Measurements from ENCODE around the gene HLA-F. TPM values are rescaled to one million over a fixed set of nuclear protein-coding genes. Genes with fewer than 3 reads are reported as not detected.

HLA-F gene
- total RNA-seq, 1 experiment from 2014 or later, result 2.4 TPM

DNA sequence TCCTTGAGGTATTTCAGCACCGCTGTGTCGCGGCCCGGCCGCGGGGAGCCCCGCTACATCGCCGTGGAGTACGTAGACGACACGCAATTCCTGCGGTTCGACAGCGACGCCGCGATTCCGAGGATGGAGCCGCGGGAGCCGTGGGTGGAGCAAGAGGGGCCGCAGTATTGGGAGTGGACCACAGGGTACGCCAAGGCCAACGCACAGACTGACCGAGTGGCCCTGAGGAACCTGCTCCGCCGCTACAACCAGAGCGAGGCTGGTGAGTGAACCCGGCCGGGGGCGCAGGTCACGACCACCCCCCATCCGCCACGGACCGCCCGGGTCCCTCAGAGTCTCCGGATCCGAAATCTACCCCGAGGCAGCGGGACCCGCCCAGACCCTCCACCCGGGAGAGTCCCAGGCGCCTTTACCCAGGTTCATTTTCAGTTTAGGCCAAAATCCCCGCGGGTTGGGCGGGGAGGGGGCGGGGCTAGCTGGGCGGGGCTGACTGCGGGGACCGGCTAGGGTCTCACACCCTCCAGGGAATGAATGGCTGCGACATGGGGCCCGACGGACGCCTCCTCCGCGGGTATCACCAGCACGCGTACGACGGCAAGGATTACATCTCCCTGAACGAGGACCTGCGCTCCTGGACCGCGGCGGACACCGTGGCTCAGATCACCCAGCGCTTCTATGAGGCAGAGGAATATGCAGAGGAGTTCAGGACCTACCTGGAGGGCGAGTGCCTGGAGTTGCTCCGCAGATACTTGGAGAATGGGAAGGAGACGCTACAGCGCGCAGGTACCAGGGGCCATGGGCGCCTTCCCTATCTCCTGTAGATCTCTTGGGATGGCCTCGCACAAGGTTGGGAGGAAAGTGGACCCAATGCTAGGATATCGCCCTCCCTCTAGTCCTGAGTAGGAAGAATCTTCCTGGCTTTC lies 693 bp downstream of the HLA-F start:
- DNase-seq (ENCODE audit: low read depth), result no peak

- no peak for DNase-seq (ENCODE audit: low read depth)
These were observed 2.0 kb downstream of the HLA-F start for GRCh38 chr6:29724937-29725869.

DNA sequence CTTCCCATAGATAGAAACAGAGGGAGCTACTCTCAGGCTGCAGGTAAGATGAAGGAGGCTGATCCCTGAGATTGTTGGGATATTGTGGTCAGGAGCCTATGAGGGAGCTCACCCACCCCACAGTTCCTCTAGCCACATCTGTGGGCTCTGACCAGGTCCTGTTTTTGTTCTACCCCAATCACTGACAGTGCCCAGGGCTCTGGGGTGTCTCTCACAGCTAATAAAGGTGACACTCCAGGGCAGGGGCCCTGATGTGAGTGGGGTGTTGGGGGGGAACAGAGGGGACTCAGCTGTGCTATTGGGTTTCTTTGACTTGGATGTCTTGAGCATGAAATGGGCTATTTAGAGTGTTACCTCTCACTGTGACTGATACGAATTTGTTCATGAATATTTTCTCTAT lies 2.8 kb downstream of the HLA-F start:
- DNase-seq (ENCODE audit: low read depth), result no peak

DNA sequence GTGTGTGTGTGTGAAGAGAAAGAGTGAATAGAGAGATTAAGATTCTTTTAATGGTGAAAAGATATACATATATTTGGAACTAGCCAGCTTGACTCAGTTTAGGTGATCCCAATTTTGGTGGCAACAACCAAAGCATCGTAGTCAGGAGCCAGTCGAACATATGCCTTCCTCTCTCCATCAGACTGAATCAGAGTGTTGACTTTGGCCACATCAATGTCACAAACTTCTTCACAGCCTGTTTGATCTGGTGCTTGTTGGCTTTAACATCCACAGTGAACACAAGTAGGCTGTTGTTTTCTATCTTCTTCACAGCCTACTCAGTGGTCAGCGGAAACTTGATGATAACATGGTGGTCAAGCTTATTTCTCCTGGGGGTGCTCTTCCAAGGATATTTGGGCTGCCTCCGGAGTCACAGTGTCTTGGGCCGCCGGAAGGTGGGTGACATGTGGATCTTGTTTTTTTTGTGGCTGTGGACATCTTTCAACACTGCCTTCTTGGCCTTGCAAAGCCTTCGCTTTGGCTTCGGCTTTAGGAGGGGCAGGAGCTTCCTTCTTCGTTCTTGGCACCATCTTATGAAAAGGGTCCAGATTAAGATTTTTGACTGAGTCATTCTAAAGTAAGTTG lies 3.4 kb downstream of the HLA-F start:
- no peak for DNase-seq (ENCODE audit: low read depth)

- DNase-seq (ENCODE audit: low read depth), result no peak
These were observed 4.4 kb downstream of the HLA-F start for GRCh38 chr6:29727637-29728036.

DNA sequence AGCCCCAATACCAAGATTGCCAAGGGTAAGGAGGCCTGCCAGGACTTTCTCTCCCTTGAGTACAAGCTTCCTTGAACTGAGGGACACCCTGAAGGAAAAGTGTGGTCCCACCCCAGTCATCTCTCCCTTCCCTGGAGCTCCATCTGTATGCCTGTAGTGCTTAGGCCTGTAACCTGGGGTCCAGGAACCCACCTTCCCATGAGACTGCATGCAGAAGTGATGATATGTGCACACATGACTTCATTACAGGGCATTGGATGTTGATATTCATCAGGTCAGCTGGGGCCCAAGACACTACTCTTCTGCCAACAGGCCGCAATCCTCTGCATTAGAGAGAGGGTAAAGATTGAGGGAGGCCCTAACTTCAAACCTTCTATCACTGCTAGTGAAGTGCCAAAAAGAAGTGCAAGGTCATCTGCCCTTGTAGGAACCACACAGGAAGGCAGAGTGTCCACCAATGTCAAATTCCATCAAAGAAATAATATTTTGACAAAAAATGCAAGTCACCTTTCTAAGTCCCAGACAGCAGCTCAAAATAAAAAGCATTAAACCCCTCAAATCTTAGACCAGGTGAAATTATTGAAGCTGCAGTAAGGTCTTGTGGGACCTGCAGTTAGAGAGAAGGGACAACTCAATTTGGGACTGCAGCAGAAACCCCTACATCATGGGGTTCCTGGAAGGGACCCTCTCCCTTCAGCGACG lies 5.1 kb downstream of the HLA-F start:
- no peak for DNase-seq (ENCODE audit: low read depth)

DNA sequence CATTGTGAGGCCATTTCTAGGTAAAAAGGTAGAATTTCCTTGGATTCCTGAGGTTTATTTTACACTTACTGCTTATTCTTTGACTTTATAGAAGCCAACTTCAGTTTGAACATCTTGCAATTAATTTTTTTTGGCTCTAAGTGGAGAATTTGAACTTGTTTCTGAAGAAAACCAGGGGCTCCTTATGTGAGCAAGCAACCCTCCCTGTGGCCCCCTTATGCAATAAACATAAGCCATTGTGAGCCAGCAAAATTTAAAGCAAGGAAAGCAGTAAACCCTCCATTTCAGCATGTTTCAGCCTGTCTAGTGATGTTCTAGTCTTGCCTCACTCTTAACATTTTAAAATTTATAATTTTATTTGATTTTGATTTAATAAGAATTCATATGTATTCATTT lies 5.6 kb downstream of the HLA-F start:
- DNase-seq (ENCODE audit: low read depth), result no peak

DNA sequence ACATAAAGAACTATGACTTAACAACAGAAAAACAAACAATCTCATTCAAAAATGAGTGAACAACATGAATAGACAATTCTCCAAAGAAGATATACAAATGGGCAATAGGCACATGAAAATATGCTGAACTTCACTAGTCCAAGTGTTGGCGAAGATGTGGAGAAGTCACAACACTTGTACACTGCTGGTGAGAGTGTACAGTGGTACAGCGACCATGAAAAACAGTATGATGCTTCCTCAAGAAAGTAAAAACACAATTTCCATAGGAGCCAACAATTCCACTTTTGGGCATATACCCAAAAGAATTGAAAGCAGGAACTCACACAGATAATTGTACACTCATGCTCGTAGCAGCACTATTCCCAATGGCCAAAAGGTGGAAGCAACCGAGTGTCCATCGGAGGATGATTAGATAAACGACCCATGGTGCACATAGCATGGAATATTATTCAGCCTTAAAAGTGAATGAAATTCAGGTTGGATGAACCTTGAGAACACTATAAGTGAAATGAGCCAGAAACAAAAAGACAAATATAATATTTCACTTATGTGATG lies 6.6 kb downstream of the HLA-F start:
- no peak for DNase-seq (ENCODE audit: low read depth)

- no peak for DNase-seq (ENCODE audit: low read depth)
These were observed 7.4 kb downstream of the HLA-F start for GRCh38 chr6:29730575-29731126.

GRCh38 chr6:29731281-29731680 lies 8.0 kb downstream of the HLA-F start:
- no peak for DNase-seq (ENCODE audit: low read depth)

- no peak for DNase-seq (ENCODE audit: low read depth)
These were observed 9.8 kb downstream of the HLA-F start for GRCh38 chr6:29733057-29733456.

DNA sequence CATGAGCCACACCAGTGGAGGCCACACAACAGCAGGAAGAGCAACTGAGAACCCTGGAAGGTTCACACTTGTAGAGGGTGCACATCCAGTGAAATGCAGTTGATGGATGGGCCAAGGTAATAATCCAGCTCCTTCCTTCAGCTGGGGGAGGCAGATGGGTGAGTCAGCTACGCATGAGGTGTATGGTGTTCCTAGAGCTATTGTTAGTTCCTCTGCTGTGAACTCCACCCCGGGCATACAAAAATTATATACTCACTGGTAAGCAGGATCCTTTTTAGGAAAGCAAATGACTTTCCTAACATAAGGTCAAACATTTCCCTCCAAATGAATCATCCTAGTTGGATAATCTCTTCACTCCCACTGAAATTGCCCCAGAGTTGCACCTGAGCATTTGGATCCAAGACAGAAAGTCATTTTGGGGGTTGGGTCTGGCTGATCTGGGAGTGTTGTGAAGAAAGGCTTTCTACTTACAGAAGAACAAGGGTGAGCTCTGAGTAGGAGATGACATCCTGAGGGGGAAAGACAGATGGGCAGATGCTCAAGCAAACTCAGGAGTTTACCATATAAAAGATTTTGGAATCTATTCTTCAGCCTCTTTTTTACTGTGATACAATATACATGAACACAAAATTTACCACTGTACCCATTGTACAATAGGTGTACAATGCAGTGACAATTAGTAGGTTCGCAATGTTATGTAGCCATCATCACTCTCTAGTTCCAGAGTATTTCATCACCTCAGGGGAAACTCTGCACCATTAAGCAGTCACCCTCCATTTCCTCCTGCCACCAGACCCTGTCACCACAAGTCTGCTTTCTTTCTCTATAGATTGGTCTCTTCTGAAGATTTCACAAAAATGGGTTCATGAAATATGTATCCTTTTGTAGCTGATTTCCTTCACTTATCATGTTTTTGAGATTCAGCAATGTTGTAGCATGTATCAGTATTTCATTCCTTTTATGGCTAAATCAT lies 11.1 kb downstream of the HLA-F start:
- no peak for DNase-seq (ENCODE audit: low read depth)

DNA sequence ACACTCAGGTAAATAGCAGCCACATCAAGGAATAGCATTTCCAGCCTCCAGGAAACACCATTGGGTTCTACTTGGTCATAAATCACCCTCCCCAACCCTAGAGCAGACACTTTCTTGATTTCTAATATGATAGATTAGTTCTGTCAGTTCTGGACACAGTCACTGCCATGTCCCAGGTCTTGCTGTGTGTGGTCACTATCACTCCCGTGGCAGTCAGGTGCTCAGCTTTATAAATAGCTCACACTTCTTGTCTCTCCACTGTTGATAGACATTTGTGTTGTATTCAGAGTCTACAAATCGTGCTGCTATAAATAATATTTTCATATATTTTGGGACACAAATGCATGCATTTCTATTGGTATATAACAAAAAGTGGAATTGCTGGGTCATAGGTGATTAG lies 13.3 kb downstream of the HLA-F start:
- no peak for DNase-seq (ENCODE audit: low read depth)

GRCh38 chr6:29737707-29738630 lies 14.7 kb downstream of the HLA-F start:
- DNase-seq (ENCODE audit: low read depth), result peak; percentile 50

GRCh38 chr6:29739136-29739881 lies 16.1 kb downstream of the HLA-F start:
- DNase-seq (ENCODE audit: low read depth), result no peak

- DNase-seq (ENCODE audit: low read depth), result no peak
These were observed 16.6 kb downstream of the HLA-F start for GRCh38 chr6:29739882-29740261.

DNA sequence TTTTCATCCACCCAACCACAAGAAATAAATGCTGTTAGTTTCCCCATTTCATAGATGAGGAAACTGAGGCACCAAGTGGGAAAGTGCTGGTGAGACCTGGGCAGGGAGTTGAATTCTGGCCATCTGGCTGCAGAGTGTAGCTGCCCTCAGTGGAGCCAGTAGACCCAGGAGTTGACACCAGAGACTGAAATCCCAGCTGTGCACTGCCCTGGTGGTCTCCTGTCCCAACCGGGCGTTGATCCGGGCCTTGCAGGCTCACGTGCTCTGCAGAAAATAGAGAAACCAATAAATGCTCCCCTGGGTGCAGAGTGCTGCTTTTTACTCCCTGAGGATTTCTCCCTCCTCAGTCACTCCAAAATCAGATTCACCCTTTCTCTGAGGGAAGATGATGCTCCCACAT lies 18.4 kb downstream of the HLA-F start:
- DNase-seq (ENCODE audit: low read depth), result no peak

DNA sequence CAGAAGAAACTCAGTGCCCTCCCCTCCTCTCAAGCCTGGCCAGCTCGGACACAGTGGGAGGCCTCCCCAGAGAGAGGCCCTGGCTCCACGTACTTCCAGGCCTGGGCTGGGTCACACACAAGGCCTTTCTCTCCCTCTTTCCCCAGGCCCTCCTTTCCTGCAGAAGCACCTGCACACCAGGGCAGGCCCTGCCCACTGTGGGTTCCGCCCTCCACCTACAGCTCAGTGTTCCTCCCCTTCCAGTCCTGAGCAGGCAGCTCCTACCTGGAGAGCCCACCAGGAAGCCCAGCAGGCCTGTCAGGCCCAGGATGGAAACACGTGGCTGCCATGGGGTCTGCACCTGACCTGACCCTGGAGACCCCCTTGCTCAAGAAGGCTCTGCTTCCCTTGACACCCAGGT lies 18.9 kb downstream of the HLA-F start:
- no peak for DNase-seq (ENCODE audit: low read depth)
